HG02943 (cell line): ENCODE measurements around the gene FOLR1.

Experiments used
- ATAC-seq: cut with Tn5 transposase; IDR thresholded peaks from one replicate; pipeline ENCODE4 v1.9.1; 2021; ENCODE audit warnings: mild to moderate bottlenecking, low read depth, moderate library complexity; ENCODE audit not compliant: unreplicated experiment

FOLR1 gene

GRCh38 chr11:72245263-72245816, 53.4 kb downstream of the FOLR1 start:
- no peak for ATAC-seq
